Measurements from ENCODE around the gene DDIT4.

DNA sequence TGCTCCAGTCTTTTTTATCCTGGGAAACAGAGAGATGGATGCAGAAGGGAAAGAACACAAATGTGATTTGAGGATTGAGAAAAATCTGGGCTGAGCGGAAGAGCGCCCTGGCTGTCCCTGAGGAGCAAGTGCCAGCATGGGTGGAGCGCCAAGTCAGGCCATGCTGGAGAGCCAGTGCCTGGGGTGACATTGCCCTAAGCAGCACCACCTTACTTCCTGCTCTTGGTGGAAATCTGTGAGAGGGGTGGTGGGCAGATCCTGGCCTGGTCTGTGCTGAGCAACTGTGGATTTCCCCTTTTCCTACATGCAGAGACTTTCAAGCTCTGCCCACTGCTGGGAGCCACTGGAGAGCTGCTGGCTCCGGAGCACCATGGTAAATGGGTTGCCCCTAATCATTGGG is 36.9 kb downstream of the DDIT4 start:
- TF ChIP-seq CTCF (conservative IDR thresholded peaks at IDR 0.05) (no peak), ZFX (IDR thresholded peaks at IDR 0.05) (no peak)
